HepG2 (cell line): ENCODE measurements around the gene PRKD2.

Experiments used
- EP300 ChIP-seq, 3 experiments: sonication (generic) in 1 of 3; formaldehyde crosslinking in 1 of 3; IDR thresholded peaks; 2 replicates each; pipeline versions ENCODE4 v1.5.1 to v1.6.1; 2011 to 2020; ENCODE audit warnings: low read depth in 2 of 3, low read length in 2 of 3, borderline replicate concordance in 1 of 3, improper control_type of control experiment in 1 of 3, mild to moderate bottlenecking in 1 of 3, missing genetic modification reagents in 1 of 3, moderate library complexity in 1 of 3
- POLR2AphosphoS2 ChIP-seq: IDR thresholded peaks from 2 replicates; pipeline ENCODE4 v1.6.1; 2011; ENCODE audit warnings: low read depth, low read length, improper control_type of control experiment
- SETDB1 ChIP-seq: sonication (generic); formaldehyde crosslinking; IDR thresholded peaks from 2 replicates; pipeline ENCODE4 v1.5.1; 2020; ENCODE audit warnings: missing genetic modification reagents, mild to moderate bottlenecking, borderline replicate concordance
- STAG1 ChIP-seq: sonication (generic); formaldehyde crosslinking; IDR thresholded peaks from 2 replicates; pipeline ENCODE4 v1.4.0; 2020; ENCODE audit warnings: missing genetic modification reagents
- ZNF674 ChIP-seq: sonication (generic); formaldehyde crosslinking; IDR thresholded peaks from 2 replicates; pipeline ENCODE4 v1.5.0; 2020; ENCODE audit warnings: low read depth, mild to moderate bottlenecking, missing genetic modification reagents
- TF ChIP-seq, protein P1 (sequence below): sonication (generic); formaldehyde crosslinking; IDR thresholded peaks from 2 replicates; pipeline ENCODE4 v1.4.0; 2020; ENCODE audit warnings: missing genetic modification reagents, borderline replicate concordance
- TF ChIP-seq, protein P2 (sequence below): sonication (generic); formaldehyde crosslinking; IDR thresholded peaks from 2 replicates; pipeline ENCODE4 v1.5.1; 2020; ENCODE audit warnings: missing genetic modification reagents, mild to moderate bottlenecking, borderline replicate concordance
- TF ChIP-seq, protein P3 (sequence below): fragments of 450-650 bp; IDR thresholded peaks from 2 replicates; pipeline ENCODE4 v1.6.1; 2017; ENCODE audit warnings: mild to moderate bottlenecking

DNA sequence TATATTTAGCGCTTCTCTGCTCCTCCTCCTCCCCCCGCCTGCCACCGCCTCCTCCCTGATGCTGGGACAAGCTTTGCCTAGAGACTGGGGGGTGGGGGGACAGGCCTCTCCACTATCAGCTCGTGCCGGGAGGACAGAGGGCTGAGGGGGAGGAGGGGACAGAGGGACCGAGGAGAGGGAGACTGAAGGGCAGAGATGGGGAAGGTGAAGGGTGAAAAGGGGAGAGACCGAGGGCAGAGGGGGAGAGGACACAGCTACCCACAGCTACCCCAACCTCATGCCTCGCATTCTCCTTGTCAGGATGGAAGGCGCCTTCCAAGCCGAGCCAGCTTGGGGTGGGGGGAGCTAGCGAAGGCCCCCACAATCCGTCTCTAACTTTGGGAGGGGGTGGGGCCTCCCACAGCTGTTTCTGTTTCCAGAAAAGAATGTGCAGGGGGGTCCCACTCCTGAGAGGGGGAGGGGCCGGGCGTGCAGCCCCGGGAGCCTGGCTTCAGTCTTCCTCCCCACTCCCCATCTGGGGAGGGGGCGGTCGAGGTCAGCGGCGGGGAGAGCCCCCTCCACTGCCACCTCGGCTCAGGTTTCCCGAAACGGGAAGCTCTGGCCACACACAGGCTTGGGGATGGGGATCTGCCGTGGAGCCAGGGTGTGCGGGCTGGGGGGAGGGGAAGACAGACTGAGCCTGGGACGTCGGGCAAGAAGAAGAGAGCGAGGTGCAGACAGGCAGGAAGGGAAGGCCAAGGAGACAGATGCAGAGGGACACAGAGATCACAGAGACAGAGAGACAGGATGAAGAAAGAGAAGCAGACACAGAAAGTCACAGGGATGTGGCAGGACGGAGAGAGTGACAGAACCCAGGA is 57.5 kb downstream of the PRKD2 start:
- TF ChIP-seq, protein P1, sequence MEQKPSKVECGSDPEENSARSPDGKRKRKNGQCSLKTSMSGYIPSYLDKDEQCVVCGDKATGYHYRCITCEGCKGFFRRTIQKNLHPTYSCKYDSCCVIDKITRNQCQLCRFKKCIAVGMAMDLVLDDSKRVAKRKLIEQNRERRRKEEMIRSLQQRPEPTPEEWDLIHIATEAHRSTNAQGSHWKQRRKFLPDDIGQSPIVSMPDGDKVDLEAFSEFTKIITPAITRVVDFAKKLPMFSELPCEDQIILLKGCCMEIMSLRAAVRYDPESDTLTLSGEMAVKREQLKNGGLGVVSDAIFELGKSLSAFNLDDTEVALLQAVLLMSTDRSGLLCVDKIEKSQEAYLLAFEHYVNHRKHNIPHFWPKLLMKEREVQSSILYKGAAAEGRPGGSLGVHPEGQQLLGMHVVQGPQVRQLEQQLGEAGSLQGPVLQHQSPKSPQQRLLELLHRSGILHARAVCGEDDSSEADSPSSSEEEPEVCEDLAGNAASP, result no peak
- TF ChIP-seq, protein P2, sequence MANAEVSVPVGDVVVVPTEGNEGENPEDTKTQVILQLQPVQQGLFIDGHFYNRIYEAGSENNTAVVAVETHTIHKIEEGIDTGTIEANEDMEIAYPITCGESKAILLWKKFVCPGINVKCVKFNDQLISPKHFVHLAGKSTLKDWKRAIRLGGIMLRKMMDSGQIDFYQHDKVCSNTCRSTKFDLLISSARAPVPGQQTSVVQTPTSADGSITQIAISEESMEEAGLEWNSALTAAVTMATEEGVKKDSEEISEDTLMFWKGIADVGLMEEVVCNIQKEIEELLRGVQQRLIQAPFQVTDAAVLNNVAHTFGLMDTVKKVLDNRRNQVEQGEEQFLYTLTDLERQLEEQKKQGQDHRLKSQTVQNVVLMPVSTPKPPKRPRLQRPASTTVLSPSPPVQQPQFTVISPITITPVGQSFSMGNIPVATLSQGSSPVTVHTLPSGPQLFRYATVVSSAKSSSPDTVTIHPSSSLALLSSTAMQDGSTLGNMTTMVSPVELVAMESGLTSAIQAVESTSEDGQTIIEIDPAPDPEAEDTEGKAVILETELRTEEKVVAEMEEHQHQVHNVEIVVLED (CRISPR knock-in tag), result no peak
- no peak for TF ChIP-seq EP300 (IDR thresholded peaks at IDR 0.05; ENCODE audit: low read depth in 2 of 2, low read length in 2 of 2)
- no peak for TF ChIP-seq EP300 (CRISPR knock-in tag; IDR thresholded peaks at IDR 0.05; ENCODE audit: borderline replicate concordance)
- no peak for TF ChIP-seq SETDB1 (CRISPR knock-in tag)
- TF ChIP-seq, protein P3, sequence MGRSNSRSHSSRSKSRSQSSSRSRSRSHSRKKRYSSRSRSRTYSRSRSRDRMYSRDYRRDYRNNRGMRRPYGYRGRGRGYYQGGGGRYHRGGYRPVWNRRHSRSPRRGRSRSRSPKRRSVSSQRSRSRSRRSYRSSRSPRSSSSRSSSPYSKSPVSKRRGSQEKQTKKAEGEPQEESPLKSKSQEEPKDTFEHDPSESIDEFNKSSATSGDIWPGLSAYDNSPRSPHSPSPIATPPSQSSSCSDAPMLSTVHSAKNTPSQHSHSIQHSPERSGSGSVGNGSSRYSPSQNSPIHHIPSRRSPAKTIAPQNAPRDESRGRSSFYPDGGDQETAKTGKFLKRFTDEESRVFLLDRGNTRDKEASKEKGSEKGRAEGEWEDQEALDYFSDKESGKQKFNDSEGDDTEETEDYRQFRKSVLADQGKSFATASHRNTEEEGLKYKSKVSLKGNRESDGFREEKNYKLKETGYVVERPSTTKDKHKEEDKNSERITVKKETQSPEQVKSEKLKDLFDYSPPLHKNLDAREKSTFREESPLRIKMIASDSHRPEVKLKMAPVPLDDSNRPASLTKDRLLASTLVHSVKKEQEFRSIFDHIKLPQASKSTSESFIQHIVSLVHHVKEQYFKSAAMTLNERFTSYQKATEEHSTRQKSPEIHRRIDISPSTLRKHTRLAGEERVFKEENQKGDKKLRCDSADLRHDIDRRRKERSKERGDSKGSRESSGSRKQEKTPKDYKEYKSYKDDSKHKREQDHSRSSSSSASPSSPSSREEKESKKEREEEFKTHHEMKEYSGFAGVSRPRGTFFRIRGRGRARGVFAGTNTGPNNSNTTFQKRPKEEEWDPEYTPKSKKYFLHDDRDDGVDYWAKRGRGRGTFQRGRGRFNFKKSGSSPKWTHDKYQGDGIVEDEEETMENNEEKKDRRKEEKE, result no peak
- no peak for TF ChIP-seq POLR2AphosphoS2
- no peak for TF ChIP-seq ZNF674
- TF ChIP-seq STAG1 (CRISPR knock-in tag), result no peak
